ENCODE measurements around the gene HLX.

HLX gene

GRCh38 chr1:220884109-220884980 is 5.1 kb downstream of the HLX start:
- DNase-seq (ENCODE audit: extremely low read depth, low read depth): no peak
- TF ChIP-seq CTCF (IDR thresholded peaks at IDR 0.05; ENCODE audit: low read depth, low read length): no peak

DNA sequence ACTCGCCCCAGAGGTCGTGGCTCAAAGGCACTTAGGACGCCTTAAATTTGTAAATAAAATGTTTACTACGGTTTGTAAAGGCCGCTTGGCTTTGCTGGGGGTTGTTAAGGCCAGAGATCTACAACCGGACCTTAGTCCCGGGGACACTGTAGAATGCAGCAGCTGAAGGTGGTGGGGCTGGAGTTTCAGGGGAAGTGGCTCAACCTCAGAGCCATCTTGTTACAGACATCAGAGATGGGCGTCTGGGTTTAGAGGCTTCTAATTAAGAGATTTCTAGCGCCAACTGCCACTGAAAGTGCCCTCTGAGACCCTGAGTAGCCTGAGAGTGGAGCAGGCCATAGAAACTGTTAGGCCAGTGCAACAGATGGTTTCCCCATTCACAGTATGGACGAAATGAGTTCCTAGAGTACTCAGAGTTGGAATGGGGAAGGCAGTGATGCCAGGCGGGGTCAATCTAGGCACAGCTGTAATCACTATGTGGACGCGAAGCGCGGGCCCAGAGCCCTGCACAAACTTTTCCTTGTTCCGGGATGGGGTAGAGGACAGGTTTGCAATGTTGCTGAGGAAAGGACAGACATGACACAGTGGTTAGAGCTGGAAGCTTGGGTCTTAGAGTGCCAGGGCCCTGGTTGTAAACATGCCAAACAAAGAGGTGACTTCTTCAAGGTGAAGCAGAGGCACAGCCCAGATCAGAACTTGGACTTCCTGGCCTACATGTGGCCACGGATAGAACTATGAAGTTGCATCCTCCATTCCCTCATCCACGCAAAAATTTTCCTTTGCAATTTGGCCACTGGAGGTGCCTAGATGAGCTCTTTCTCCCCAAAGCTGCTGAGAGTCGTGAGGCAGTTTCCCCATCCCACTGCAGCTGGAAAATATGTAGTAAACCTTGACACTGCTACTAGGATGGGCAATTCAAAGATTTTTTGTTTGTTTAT is 6.0 kb downstream of the HLX start:
- no peak for TF ChIP-seq CTCF (IDR thresholded peaks at IDR 0.05; ENCODE audit: low read depth, low read length)
- no peak for DNase-seq (ENCODE audit: extremely low read depth, low read depth)

- no peak for DNase-seq (ENCODE audit: extremely low read depth, low read depth)
- no peak for TF ChIP-seq CTCF (IDR thresholded peaks at IDR 0.05; ENCODE audit: low read depth, low read length)
Observed at GRCh38 chr1:220885971-220886370, 6.7 kb downstream of the HLX start.

DNA sequence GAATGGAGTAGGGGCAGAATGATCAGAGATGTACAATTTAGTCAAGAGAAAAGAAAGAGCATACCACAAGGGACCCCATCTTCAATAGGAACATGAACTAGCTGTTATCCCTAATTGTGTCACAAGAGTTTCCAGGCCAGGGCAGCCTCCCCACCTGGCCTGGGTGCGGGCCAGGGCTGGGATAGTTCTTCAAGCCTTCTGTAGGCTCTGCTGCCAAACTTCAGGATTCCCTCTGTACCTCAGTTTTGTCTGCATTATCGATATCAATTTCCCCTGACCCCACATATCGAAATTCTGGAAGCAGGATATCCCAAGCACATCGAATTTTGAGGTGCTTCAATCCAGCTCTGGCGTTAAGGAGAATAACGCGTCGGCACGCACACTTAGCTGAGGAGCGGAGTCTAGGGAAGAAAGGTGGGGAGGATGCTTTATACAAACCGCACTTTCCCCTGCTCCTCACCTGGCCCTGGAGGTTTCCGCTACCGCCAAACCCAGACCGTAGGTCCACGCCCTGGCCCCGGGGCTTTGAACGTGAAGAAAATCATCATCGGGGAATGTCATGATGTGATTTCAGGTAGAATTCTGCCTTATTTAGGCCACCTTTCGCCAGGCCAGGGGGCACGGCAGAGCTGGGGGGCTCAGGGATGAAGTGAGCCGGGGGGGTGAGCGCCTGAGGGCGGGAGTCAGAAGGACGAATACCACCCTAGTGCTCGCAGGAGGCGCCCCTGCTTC is 7.4 kb downstream of the HLX start:
- no peak for DNase-seq (ENCODE audit: extremely low read depth, low read depth)
- no peak for TF ChIP-seq CTCF (IDR thresholded peaks at IDR 0.05; ENCODE audit: low read depth, low read length)

- no peak for DNase-seq (ENCODE audit: extremely low read depth, low read depth)
- no peak for TF ChIP-seq CTCF (IDR thresholded peaks at IDR 0.05; ENCODE audit: low read depth, low read length)
Observed at GRCh38 chr1:220887202-220887519, 7.9 kb downstream of the HLX start.

- no peak for TF ChIP-seq CTCF (IDR thresholded peaks at IDR 0.05; ENCODE audit: low read depth, low read length)
- DNase-seq (ENCODE audit: extremely low read depth, low read depth): no peak
Observed at GRCh38 chr1:220887520-220888416, 8.5 kb downstream of the HLX start.
